H1 (cell line): ENCODE data around the gene DNAJC27. TPM values are rescaled to one million over a fixed set of nuclear protein-coding genes. Genes with fewer than 3 reads are reported as not detected.

ENCODE experiments used
- CTCF ChIA-PET: fragments of 300-600 bp; sonication (Branson Sonifier 250); formaldehyde crosslinking; loops from one replicate; lab custom pipeline; 2021; ENCODE audit not compliant: partially characterized antibody; lab: Charles Lee
- POLR2A ChIA-PET: fragments of 300-600 bp; sonication (Branson Sonifier 250); formaldehyde crosslinking; loops from one replicate; lab custom pipeline; 2021; ENCODE audit warnings: inconsistent platforms; ENCODE audit not compliant: partially characterized antibody; lab: Charles Lee
- DNase-seq, 2 experiments: peaks; one replicate each; pipeline versions ENCODE4 v3.0.0 to v3.0.0-alpha.2; 2010 to 2022; ENCODE audit warnings: low spot score in 2 of 2, low read depth in 1 of 2, mixed read lengths in 1 of 2
- FAIRE-seq: peaks from 2 replicates; lab custom pipeline; 2011; peaks lifted over from hg19 to GRCh38; lab: Jason Lieb, UNC
- H2AFZ ChIP-seq: 2 replicates; pipeline ENCODE4 v1.8.1; 2012; ENCODE audit warnings: low read length, inconsistent platforms
- H2AK5ac ChIP-seq: 2 replicates; pipeline ENCODE4 v1.6.1; 2013; ENCODE audit warnings: low read depth, low read length
- H2BK120ac ChIP-seq: replicated peaks from 2 replicates; pipeline ENCODE3; 2013; ENCODE audit warnings: low read depth, low read length, inconsistent platforms
- H2BK12ac ChIP-seq: 2 replicates; pipeline ENCODE4 v1.6.1; 2013; ENCODE audit warnings: low read depth, low read length
- H2BK15ac ChIP-seq: 2 replicates; pipeline ENCODE4 v1.6.1; 2013; ENCODE audit warnings: low read length
- H2BK20ac ChIP-seq: 2 replicates; pipeline ENCODE4 v1.6.1; 2013; ENCODE audit warnings: low read length
- H2BK5ac ChIP-seq: 2 replicates; pipeline ENCODE4 v1.6.1; 2013; ENCODE audit warnings: low read depth, low read length
- H3K14ac ChIP-seq: 2 replicates; pipeline ENCODE4 v1.6.1; 2013; ENCODE audit warnings: inconsistent platforms; ENCODE audit not compliant: insufficient read length
- H3K18ac ChIP-seq: 2 replicates; pipeline ENCODE4 v1.6.1; 2013; ENCODE audit warnings: low read length; ENCODE audit errors: extremely low read depth
- H3K23ac ChIP-seq: 2 replicates; pipeline ENCODE4 v1.6.1; 2013; ENCODE audit warnings: inconsistent platforms; ENCODE audit not compliant: insufficient read length
- H3K23me2 ChIP-seq: 2 replicates; pipeline ENCODE4 v1.6.1; 2013; ENCODE audit warnings: low read depth, low read length
- H3K27ac ChIP-seq: 2 replicates; pipeline ENCODE4 v1.6.1; 2011; ENCODE audit warnings: low read depth, low read length, inconsistent platforms
- H3K27me3 ChIP-seq, 4 experiments: replicated peaks in 1 of 4; 1 replicate in 1 of 4; 2 replicates in 3 of 4; pipeline versions ENCODE4 v1.6.1 to v1.8.1; 2011 to 2013; ENCODE audit warnings: low read length in 3 of 4, mild to moderate bottlenecking in 3 of 4, inconsistent platforms in 2 of 4, mixed read lengths in 2 of 4, moderate library complexity in 1 of 4; ENCODE audit not compliant: control insufficient read depth in 3 of 4, insufficient read depth in 3 of 4; ENCODE audit errors: extremely low read depth in 1 of 4
- H3K36me3 ChIP-seq, 4 experiments: 2 replicates each; pipeline versions ENCODE4 v1.6.1 to v1.8.1; 2011 to 2013; ENCODE audit warnings: mild to moderate bottlenecking in 4 of 4, low read length in 3 of 4, moderate library complexity in 2 of 4, control low read depth in 1 of 4, inconsistent platforms in 1 of 4; ENCODE audit not compliant: insufficient read depth in 4 of 4, control insufficient read depth in 2 of 4
- H3K4ac ChIP-seq: replicated peaks from 2 replicates; pipeline ENCODE3; 2013; ENCODE audit warnings: low read length, low read depth, mixed read lengths, inconsistent platforms; ENCODE audit not compliant: insufficient read length
- H3K4me1 ChIP-seq, 4 experiments: replicated peaks in 1 of 4; 1 replicate in 1 of 4; 2 replicates in 3 of 4; pipeline versions ENCODE4 v1.6.1 to v1.8.1; 2011 to 2013; ENCODE audit warnings: low read length in 3 of 4, inconsistent platforms in 2 of 4, mixed read lengths in 1 of 4; ENCODE audit not compliant: insufficient read depth in 4 of 4, control insufficient read depth in 3 of 4
- H3K4me2 ChIP-seq, 2 experiments: 2 replicates each; pipeline versions ENCODE4 v1.6.1 to v1.8.1; 2011 to 2013; ENCODE audit warnings: low read depth in 2 of 2, low read length in 2 of 2, control low read depth in 1 of 2, inconsistent platforms in 1 of 2, mild to moderate bottlenecking in 1 of 2; ENCODE audit not compliant: insufficient read depth in 1 of 2
- H3K4me3 ChIP-seq, 4 experiments: fragments of 200-600, 300-600 bp in 1 of 4; sonication (generic), shearing (Covaris generic), sonication (Bioruptor Twin) in 1 of 4; 2 replicates each; pipeline versions ENCODE4 v1.5.1 to v1.8.1; 2011 to 2016; ENCODE audit warnings: low read length in 4 of 4, low read depth in 3 of 4, control low read depth in 2 of 4, inconsistent platforms in 2 of 4, mild to moderate bottlenecking in 2 of 4, mixed read lengths in 1 of 4, moderate library complexity in 1 of 4; ENCODE audit not compliant: insufficient read depth in 2 of 4; ENCODE audit errors: extremely low read depth in 1 of 4
- H3K56ac ChIP-seq: replicated peaks from 2 replicates; pipeline ENCODE3; 2013; ENCODE audit warnings: low read depth, mild to moderate bottlenecking, mixed read lengths, low read length, inconsistent platforms; ENCODE audit not compliant: insufficient read length
- H3K79me1 ChIP-seq: 2 replicates; pipeline ENCODE4 v1.6.1; 2013; ENCODE audit warnings: low read depth, low read length, control low read depth
- H3K79me2 ChIP-seq, 2 experiments: 2 replicates each; pipeline versions ENCODE4 v1.6.1 to v1.8.1; 2012 to 2013; ENCODE audit warnings: low read length in 2 of 2, mild to moderate bottlenecking in 2 of 2, inconsistent platforms in 1 of 2; ENCODE audit not compliant: insufficient read depth in 2 of 2, control insufficient read depth in 1 of 2
- H3K9ac ChIP-seq, 4 experiments: replicated peaks in 1 of 4; 1 replicate in 1 of 4; 2 replicates in 3 of 4; pipeline versions ENCODE4 v1.6.1 to v1.8.1; 2011 to 2013; ENCODE audit warnings: low read depth in 3 of 4, low read length in 3 of 4, control low read depth in 2 of 4, mild to moderate bottlenecking in 2 of 4, moderate library complexity in 2 of 4, inconsistent platforms in 1 of 4; ENCODE audit errors: extremely low read depth in 1 of 4
- H3K9me3 ChIP-seq, 2 experiments: 2 replicates each; pipeline versions ENCODE4 v1.6.1 to v1.8.1; 2012 to 2013; ENCODE audit warnings: mild to moderate bottlenecking in 2 of 2, moderate library complexity in 2 of 2, control low read depth in 1 of 2, inconsistent platforms in 1 of 2, low read depth in 1 of 2, low read length in 1 of 2, mixed read lengths in 1 of 2; ENCODE audit not compliant: insufficient read depth in 2 of 2
- H4K20me1 ChIP-seq, 2 experiments: replicated peaks in 1 of 2; 2 replicates each; pipeline versions ENCODE3 to v1.8.1; 2011 to 2013; ENCODE audit warnings: inconsistent platforms in 2 of 2, low read length in 2 of 2, mild to moderate bottlenecking in 1 of 2; ENCODE audit not compliant: insufficient read depth in 2 of 2, control insufficient read depth in 1 of 2
- H4K5ac ChIP-seq: 2 replicates; pipeline ENCODE4 v1.6.1; 2013; ENCODE audit warnings: low read length, low read depth, mixed read lengths, inconsistent platforms; ENCODE audit not compliant: insufficient read length
- H4K8ac ChIP-seq: 2 replicates; pipeline ENCODE4 v1.8.0; 2013; ENCODE audit warnings: mild to moderate bottlenecking, moderate library complexity, low read length, inconsistent platforms; ENCODE audit not compliant: insufficient read depth; ENCODE audit errors: extremely low read depth
- H4K91ac ChIP-seq: replicated peaks from 2 replicates; pipeline ENCODE3; 2013; ENCODE audit warnings: low read length, mixed read lengths, inconsistent platforms; ENCODE audit not compliant: insufficient read length
- CREB1 ChIP-seq: IDR thresholded peaks from 2 replicates; pipeline ENCODE4 v1.6.1; 2012; ENCODE audit warnings: inconsistent platforms
- TEAD4 ChIP-seq: IDR thresholded peaks from 2 replicates; pipeline ENCODE4 v1.6.1; 2012; ENCODE audit warnings: low read depth, low read length, inconsistent platforms, mixed read lengths
- WGBS, 2 experiments: shearing (Covaris generic) in 1 of 2; methylation state at CpG; one replicate each; pipeline versions ENCODE4 v1.1.6 to v1.1.7; 2013 to 2015; ENCODE audit warnings: low lambda C conversion rate in 2 of 2, mixed read lengths in 2 of 2, inconsistent platforms in 1 of 2, low coverage in 1 of 2, missing lambda C conversion rate in 1 of 2; ENCODE audit not compliant: insufficient replicate concordance in 2 of 2, insufficient coverage in 1 of 2, insufficient read length in 1 of 2; ENCODE audit errors: extremely low coverage in 1 of 2, missing lambda C conversion rate in 1 of 2; 5-methylcytosine and 5-hydroxymethylcytosine counted together
- polyA plus RNA-seq, 7 experiments: library from polyadenylated mRNA; depleted of rRNA in 3 of 7; stranded (reverse) in 5 of 7; unstranded in 2 of 7; fragments of >200 nt in 5 of 7; fragments of 200-250 nt in 2 of 7; gene quantifications; 1 replicate in 5 of 7; 2 replicates in 1 of 7; 4 replicates in 1 of 7; pipeline versions ENCODE4 v1.2.1 to v1.2.3, GENCODE V29; 2011 to 2013; ENCODE audit warnings: missing spikeins in 2 of 7, mixed read lengths in 2 of 7
- total RNA-seq: library from RNA; stranded (reverse); fragmentation: NEBNext Ultra II Directional; extraction: Animal tissue kit (Norgen Biotek cat#: 25700); gene quantifications from 2 replicates; pipeline ENCODE4 v1.2.1, GENCODE V29; 2021

Gene DNAJC27
- total and polyA plus RNA-seq, 2 of the 8 experiments (the other 6 are each of a cell fraction or from before 2014, with no cell fraction given): 1.4 to 4.5 TPM

GRCh38 chr2:24893934-24894333 lies 77.8 kb downstream of the DNAJC27 start:
- Histone ChIP-seq H2BK12ac (no peak overlapping the region), H3K79me1 (peaks cover 3% of the 10 kb centered on the region; the same call in 1 of the 2 replicates), H2BK120ac (no peak overlapping the region), H2AK5ac (no peak overlapping the region), H3K9ac (no peak overlapping the region), H3K56ac (no peak overlapping the region), H3K4ac (no peak overlapping the region), H4K91ac (no peak overlapping the region), H3K36me3 (peaks cover 0 to 2% (median 1%) of the 10 kb centered on the region in 4 experiments; a peak in 2 of 8 replicates), H3K4me3 (no peak overlapping the region), H4K8ac (no peak overlapping the region), H2BK5ac (no peak overlapping the region), H3K79me2 (no peaks in the 10 kb centered on the region), H2AFZ (no peak overlapping the region), H2BK15ac (no peak overlapping the region), H4K5ac (no peak overlapping the region), H3K4me1 (peaks cover 0 to 3% (median under 1%) of the 10 kb centered on the region in 4 experiments; a peak in 2 of 7 replicates), H3K23me2 (no peaks in the 10 kb centered on the region), H4K20me1 (no peaks in the 10 kb centered on the region), H3K23ac (no peak overlapping the region), H3K18ac (no peak overlapping the region), H3K9me3 (peaks cover 9 to 13% of the 10 kb centered on the region in 2 experiments; a peak in 3 of 4 replicates), H3K27ac (no peak overlapping the region), H2BK20ac (no peak overlapping the region), H3K14ac (no peak overlapping the region), H3K4me2 (no peak overlapping the region), H3K27me3 (no peaks in the 10 kb centered on the region)
- WGBS, 2 experiments: 94% methylated on average over 3 of the region's 3 CpGs; no CpG with 5 or more reads in 1 of the 2 experiments
- CTCF ChIA-PET: no interaction called here
- POLR2A ChIA-PET: no interaction called here
- FAIRE-seq (no peak), DNase-seq (no peak)
- TF ChIP-seq TEAD4 (no peak), CREB1 (no peak)
